Osteoblast (primary cell): ENCODE data around the gene P2RY6. TPM values are rescaled to one million over a fixed set of nuclear protein-coding genes. Genes with fewer than 3 reads are reported as not detected.

Source experiments
- DNase-seq: peaks from one replicate; pipeline ENCODE4 v3.0.0; 2011; ENCODE audit warnings: low spot score, mixed read lengths; ENCODE audit not compliant: insufficient read length; ENCODE audit errors: missing footprints
- H2AFZ ChIP-seq: 2 replicates; pipeline ENCODE4 v1.6.0; 2011; ENCODE audit warnings: mild to moderate bottlenecking, low read length
- H3K27ac ChIP-seq: 2 replicates; pipeline ENCODE4 v1.5.1; 2011; ENCODE audit warnings: mild to moderate bottlenecking, low read depth, low read length, moderate library complexity
- H3K27me3 ChIP-seq: 2 replicates; pipeline ENCODE4 v1.6.0; 2012; ENCODE audit warnings: mild to moderate bottlenecking, control low read depth, inconsistent platforms, low read length, moderate library complexity; ENCODE audit not compliant: insufficient read depth
- H3K36me3 ChIP-seq: 2 replicates; pipeline ENCODE4 v1.5.1; 2011; ENCODE audit warnings: mild to moderate bottlenecking, low read length, control low read depth, moderate library complexity; ENCODE audit not compliant: insufficient read depth
- H3K4me1 ChIP-seq: 2 replicates; pipeline ENCODE4 v1.5.1; 2011; ENCODE audit warnings: mild to moderate bottlenecking, low read length, control low read depth, moderate library complexity; ENCODE audit not compliant: insufficient read depth
- H3K4me2 ChIP-seq: 2 replicates; pipeline ENCODE4 v1.6.0; 2011; ENCODE audit warnings: mild to moderate bottlenecking, low read length; ENCODE audit not compliant: insufficient read depth
- H3K4me3 ChIP-seq: fragments of 200-600 bp; sonication (generic); 3 replicates; pipeline ENCODE4 v1.5.1; 2012; ENCODE audit warnings: mild to moderate bottlenecking, low read length, inconsistent platforms; ENCODE audit not compliant: insufficient read depth
- H3K79me2 ChIP-seq: 2 replicates; pipeline ENCODE4 v1.6.0; 2012; ENCODE audit warnings: mild to moderate bottlenecking, low read length, control low read depth, inconsistent platforms; ENCODE audit not compliant: insufficient read depth
- H3K9me3 ChIP-seq: 2 replicates; pipeline ENCODE4 v1.5.1; 2011; ENCODE audit warnings: low read depth, low read length, control low read depth
- H4K20me1 ChIP-seq: 2 replicates; pipeline ENCODE4 v1.6.0; 2012; ENCODE audit warnings: mild to moderate bottlenecking, low read length, control low read depth; ENCODE audit not compliant: insufficient read depth
- total RNA-seq: library from RNA; depleted of rRNA; stranded (reverse); fragments of >200 nt; gene quantifications from 2 replicates; pipeline ENCODE4 v1.2.3, GENCODE V29; 2012
- TF ChIP-seq, protein P1 (sequence below): IDR thresholded peaks from 2 replicates; pipeline ENCODE4 v1.5.1; 2011; ENCODE audit warnings: mild to moderate bottlenecking, low read depth, low read length, moderate library complexity; ENCODE audit errors: extremely low read depth

The P2RY6 gene
- total RNA-seq, 1 donor, result 0.72 TPM

DNA sequence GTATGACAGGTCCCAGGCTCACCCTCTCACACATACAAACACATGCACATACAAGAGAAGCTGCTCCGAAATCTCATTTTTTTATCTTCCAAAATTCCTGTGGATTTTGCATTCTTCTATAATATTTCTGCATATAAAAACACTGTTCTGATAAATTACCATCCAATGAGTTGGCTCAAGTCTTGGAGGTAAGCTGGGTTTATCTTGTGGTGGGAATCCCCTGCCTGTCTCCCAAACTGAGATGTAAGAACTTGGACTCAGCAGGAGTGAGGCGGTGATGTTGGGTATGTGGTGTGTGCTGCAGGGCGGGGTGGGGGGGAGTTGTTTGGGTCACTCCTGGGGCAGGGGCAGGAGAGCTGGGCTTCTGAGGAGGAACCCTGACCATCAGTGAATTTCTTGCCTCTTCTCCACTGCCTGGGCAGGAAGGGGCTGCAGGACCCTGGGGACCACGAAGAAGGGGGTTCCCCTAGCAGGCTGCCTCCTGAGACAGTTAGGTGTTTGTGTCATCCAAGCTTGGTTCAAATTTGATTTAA, 6.8 kb upstream of the P2RY6 start:
- Histone ChIP-seq H4K20me1 (peaks cover 6% of the 10 kb centered on the region), H3K27me3 (no peaks in the 10 kb centered on the region), H3K36me3 (no peaks in the 10 kb centered on the region), H3K4me1 (peaks cover 22% of the 10 kb centered on the region), H3K79me2 (no peaks in the 10 kb centered on the region), H3K9me3 (no peaks in the 10 kb centered on the region), H3K4me3 (peak overlapping the region; percentile 74), H2AFZ (no peak overlapping the region), H3K27ac (no peak overlapping the region), H3K4me2 (peak overlapping the region; percentile 80)
- TF ChIP-seq, protein P1, sequence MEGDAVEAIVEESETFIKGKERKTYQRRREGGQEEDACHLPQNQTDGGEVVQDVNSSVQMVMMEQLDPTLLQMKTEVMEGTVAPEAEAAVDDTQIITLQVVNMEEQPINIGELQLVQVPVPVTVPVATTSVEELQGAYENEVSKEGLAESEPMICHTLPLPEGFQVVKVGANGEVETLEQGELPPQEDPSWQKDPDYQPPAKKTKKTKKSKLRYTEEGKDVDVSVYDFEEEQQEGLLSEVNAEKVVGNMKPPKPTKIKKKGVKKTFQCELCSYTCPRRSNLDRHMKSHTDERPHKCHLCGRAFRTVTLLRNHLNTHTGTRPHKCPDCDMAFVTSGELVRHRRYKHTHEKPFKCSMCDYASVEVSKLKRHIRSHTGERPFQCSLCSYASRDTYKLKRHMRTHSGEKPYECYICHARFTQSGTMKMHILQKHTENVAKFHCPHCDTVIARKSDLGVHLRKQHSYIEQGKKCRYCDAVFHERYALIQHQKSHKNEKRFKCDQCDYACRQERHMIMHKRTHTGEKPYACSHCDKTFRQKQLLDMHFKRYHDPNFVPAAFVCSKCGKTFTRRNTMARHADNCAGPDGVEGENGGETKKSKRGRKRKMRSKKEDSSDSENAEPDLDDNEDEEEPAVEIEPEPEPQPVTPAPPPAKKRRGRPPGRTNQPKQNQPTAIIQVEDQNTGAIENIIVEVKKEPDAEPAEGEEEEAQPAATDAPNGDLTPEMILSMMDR, result no peak
- peak; percentile 15 for DNase-seq

DNA sequence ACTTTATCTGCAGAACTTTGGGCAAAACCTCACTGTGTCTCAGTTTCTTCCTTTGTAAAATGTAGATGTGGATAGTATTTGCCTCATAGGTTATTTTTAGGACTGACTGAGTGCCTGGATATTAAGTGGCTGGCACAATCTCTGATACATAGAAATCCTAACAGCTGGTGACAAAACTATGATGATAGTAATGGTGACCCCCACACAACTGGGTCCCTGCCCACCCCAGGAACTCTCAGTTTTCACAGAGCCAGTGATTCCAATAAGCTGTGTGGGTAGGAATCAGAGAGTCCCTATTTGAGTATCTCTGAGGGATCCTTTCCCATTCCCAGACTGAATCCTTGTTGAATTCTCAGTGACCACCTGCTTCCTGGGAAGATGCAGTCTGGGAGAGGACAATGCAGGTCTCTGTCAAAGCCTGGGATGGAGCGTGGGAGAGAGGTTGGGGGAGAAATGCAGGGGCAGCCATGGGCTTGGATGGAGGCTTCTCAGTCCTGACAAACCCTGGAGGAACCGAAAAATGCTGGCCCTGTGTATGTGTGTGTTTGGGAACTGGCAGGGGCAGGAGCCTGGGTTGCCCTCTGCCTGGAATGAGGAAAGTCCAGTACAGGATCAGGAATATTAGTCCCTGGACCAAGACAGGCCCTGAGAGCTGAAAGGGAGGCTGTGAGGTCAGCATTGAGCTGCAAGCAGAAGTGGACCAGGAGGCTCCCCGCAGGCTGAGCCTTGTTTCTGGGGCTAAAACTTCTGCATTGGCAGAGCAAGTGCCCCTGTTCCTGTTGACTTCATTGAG, 6.1 kb upstream of the P2RY6 start:
- TF ChIP-seq, protein P1, result no peak

DNA sequence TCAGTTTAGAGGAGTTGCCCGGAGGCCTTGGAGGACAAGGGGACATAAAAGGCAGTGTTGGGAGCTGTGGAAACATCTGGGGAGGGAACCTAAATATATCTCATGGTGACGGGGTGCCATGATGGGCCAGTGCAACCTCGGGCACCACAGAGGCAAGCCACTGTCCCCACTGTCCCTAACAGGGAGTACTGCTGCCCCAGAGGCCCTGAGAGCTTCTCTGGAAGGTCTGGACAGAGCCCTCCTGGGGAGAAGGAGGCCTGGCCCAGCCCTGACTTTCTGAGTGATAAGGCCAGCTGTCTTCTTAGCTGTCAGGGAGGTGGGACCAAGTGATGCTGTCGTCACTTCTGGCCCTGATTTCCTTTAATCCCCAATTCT, 5.5 kb upstream of the P2RY6 start:
- Histone ChIP-seq H3K4me3 (no peak overlapping the region), H3K4me1 (peaks cover 22% of the 10 kb centered on the region), H2AFZ (no peak overlapping the region), H4K20me1 (peaks cover 7% of the 10 kb centered on the region), H3K27me3 (no peaks in the 10 kb centered on the region), H3K27ac (no peak overlapping the region), H3K9me3 (no peaks in the 10 kb centered on the region), H3K79me2 (no peaks in the 10 kb centered on the region), H3K4me2 (no peak overlapping the region), H3K36me3 (no peaks in the 10 kb centered on the region)
- no peak for DNase-seq
- TF ChIP-seq, protein P1, result no peak

More for the DNA sequence above, 6.1 kb upstream of the P2RY6 start:
- Histone ChIP-seq H3K4me2 (peak overlapping the region; percentile 29), H3K27me3 (no peaks in the 10 kb centered on the region), H3K27ac (no peak overlapping the region), H3K79me2 (no peaks in the 10 kb centered on the region), H3K9me3 (no peaks in the 10 kb centered on the region), H3K4me3 (no peak overlapping the region), H3K36me3 (no peaks in the 10 kb centered on the region), H4K20me1 (peaks cover 7% of the 10 kb centered on the region), H3K4me1 (peaks cover 22% of the 10 kb centered on the region), H2AFZ (no peak overlapping the region)
- DNase-seq, result no peak

DNA sequence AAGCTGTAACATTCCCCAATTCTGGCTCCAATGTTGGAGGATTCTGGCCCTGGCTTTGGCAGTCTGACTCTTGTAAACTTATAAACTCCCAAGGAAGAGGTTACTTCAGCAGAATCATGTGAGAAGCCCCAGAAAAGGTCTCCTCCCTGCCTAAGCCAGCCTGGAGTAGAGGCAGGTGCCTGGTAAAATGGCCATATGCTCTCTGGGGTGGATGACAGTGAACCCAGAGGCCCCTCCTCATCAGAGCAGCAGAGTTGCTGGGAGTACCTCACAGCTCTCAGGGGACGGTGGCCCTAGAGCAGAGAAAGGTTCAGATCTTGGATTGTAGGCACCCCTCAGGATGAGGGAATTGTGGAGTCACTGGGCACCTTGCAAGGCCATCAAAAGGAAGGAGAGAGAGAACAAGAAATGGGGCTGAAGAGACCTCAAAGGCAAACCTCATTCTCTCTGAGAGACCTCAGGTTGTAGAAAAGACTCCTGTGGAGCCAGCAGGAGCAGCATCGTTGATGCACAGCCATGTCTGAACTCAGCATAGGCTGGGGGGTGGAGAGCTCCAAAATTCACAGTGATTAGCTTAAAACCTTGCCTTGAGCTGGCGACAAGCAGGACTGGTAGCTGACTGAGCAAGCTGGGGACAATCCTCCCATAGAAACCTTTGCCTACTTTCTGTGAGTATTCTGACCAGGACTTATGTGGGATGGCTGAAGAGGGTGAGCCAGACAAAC, 4.9 kb upstream of the P2RY6 start:
- no peak overlapping the region for H3K27ac ChIP-seq
- H3K4me2 ChIP-seq, result no peak overlapping the region
- TF ChIP-seq, protein P1, result no peak
- DNase-seq, result peak; percentile 65
- H3K79me2 ChIP-seq, result no peaks in the 10 kb centered on the region
- H3K4me3 ChIP-seq, result no peak overlapping the region
- peaks cover 22% of the 10 kb centered on the region for H3K4me1 ChIP-seq
- H3K9me3 ChIP-seq, result no peaks in the 10 kb centered on the region
- H3K27me3 ChIP-seq, result no peaks in the 10 kb centered on the region
- H4K20me1 ChIP-seq, result peaks cover 7% of the 10 kb centered on the region
- H2AFZ ChIP-seq, result no peak overlapping the region
- no peaks in the 10 kb centered on the region for H3K36me3 ChIP-seq
